WTC11 (cell line): ENCODE measurements around the gene AVPR2. TPM values are rescaled to one million over a fixed set of nuclear protein-coding genes. Genes with fewer than 3 reads are reported as not detected.

Experiments
- AFF4 ChIP-seq: sonication (generic); formaldehyde crosslinking; IDR thresholded peaks from 2 replicates; pipeline ENCODE4 v1.8.1; 2023; ENCODE audit warnings: mild to moderate bottlenecking, missing genetic modification reagents, borderline replicate concordance
- AR ChIP-seq: fragments of 250-450 bp; sonication (Bioruptor Pico); IDR thresholded peaks from 2 replicates; pipeline ENCODE4 v1.9.0; 2021; ENCODE audit warnings: mild to moderate bottlenecking
- ARID4B ChIP-seq: sonication (generic); formaldehyde crosslinking; IDR thresholded peaks from 2 replicates; pipeline ENCODE4 v1.8.0; 2023; ENCODE audit warnings: missing genetic modification reagents, mild to moderate bottlenecking, borderline replicate concordance
- ATF1 ChIP-seq: sonication (generic); formaldehyde crosslinking; IDR thresholded peaks from 2 replicates; pipeline ENCODE4 v1.8.1; 2023; ENCODE audit warnings: mild to moderate bottlenecking, moderate library complexity, missing genetic modification reagents
- ATF2 ChIP-seq: sonication (generic); formaldehyde crosslinking; IDR thresholded peaks from 2 replicates; pipeline ENCODE4 v1.8.1; 2022; ENCODE audit warnings: low read depth, missing genetic modification reagents, borderline replicate concordance
- CREB1 ChIP-seq: sonication (generic); formaldehyde crosslinking; IDR thresholded peaks from 2 replicates; pipeline ENCODE4 v1.8.0; 2023; ENCODE audit warnings: mild to moderate bottlenecking, missing genetic modification reagents
- E2F4 ChIP-seq: sonication (generic); formaldehyde crosslinking; IDR thresholded peaks from 2 replicates; pipeline ENCODE4 v1.8.1; 2022; ENCODE audit warnings: low read depth, mild to moderate bottlenecking, moderate library complexity, missing genetic modification reagents, borderline replicate concordance
- ELF4 ChIP-seq: sonication (generic); formaldehyde crosslinking; IDR thresholded peaks from 2 replicates; pipeline ENCODE4 v1.8.1; 2022; ENCODE audit warnings: low read depth, mild to moderate bottlenecking, moderate library complexity, missing genetic modification reagents
- ESRRA ChIP-seq: sonication (generic); formaldehyde crosslinking; IDR thresholded peaks from 2 replicates; pipeline ENCODE4 v1.8.1; 2022; ENCODE audit warnings: mild to moderate bottlenecking, missing genetic modification reagents, borderline replicate concordance
- FOXK1 ChIP-seq: sonication (generic); formaldehyde crosslinking; IDR thresholded peaks from 2 replicates; pipeline ENCODE4 v1.8.0; 2022; ENCODE audit warnings: mild to moderate bottlenecking, moderate library complexity, missing genetic modification reagents
- FOXP1 ChIP-seq: sonication (generic); formaldehyde crosslinking; IDR thresholded peaks from 2 replicates; pipeline ENCODE4 v1.8.0; 2022; ENCODE audit warnings: missing genetic modification reagents, mild to moderate bottlenecking, moderate library complexity, borderline replicate concordance
- IRF1 ChIP-seq: sonication (generic); formaldehyde crosslinking; IDR thresholded peaks from 2 replicates; pipeline ENCODE4 v1.8.0; 2023; ENCODE audit warnings: missing genetic modification reagents
- JAZF1 ChIP-seq: fragments of 250-450 bp; sonication (Bioruptor Pico); IDR thresholded peaks from 2 replicates; pipeline ENCODE4 v1.9.0; 2021; ENCODE audit warnings: moderate library complexity, mild to moderate bottlenecking, inconsistent platforms
- MLX ChIP-seq: sonication (generic); formaldehyde crosslinking; IDR thresholded peaks from 2 replicates; pipeline ENCODE4 v1.8.1; 2023; ENCODE audit warnings: mild to moderate bottlenecking, missing genetic modification reagents, moderate library complexity
- MYBL2 ChIP-seq: sonication (generic); formaldehyde crosslinking; IDR thresholded peaks from 2 replicates; pipeline ENCODE4 v1.8.1; 2023; ENCODE audit warnings: mild to moderate bottlenecking, moderate library complexity, missing genetic modification reagents
- NFYB ChIP-seq: sonication (generic); formaldehyde crosslinking; conservative IDR thresholded peaks from 2 replicates; pipeline ENCODE4 v1.8.0; 2022; ENCODE audit warnings: low read depth, missing genetic modification reagents
- NR2C2 ChIP-seq: sonication (generic); formaldehyde crosslinking; IDR thresholded peaks from 2 replicates; pipeline ENCODE4 v1.8.0; 2022; ENCODE audit warnings: mild to moderate bottlenecking, missing genetic modification reagents
- OVOL2 ChIP-seq: fragments of 250-450 bp; sonication (Bioruptor Pico); IDR thresholded peaks from 2 replicates; pipeline ENCODE4 v1.9.0; 2021; ENCODE audit warnings: mild to moderate bottlenecking, borderline replicate concordance
- PRRX2 ChIP-seq: fragments of 250-450 bp; sonication (Bioruptor Pico); IDR thresholded peaks from 2 replicates; pipeline ENCODE4 v1.8.0; 2021; ENCODE audit warnings: mild to moderate bottlenecking
- SMAD3 ChIP-seq: sonication (generic); formaldehyde crosslinking; IDR thresholded peaks from 2 replicates; pipeline ENCODE4 v1.8.0; 2022; ENCODE audit warnings: missing genetic modification reagents, mild to moderate bottlenecking, borderline replicate concordance
- TCF7 ChIP-seq: sonication (generic); formaldehyde crosslinking; IDR thresholded peaks from 2 replicates; pipeline ENCODE4 v1.8.0; 2022; ENCODE audit warnings: mild to moderate bottlenecking, low read depth, missing genetic modification reagents, moderate library complexity
- TEAD1 ChIP-seq: sonication (generic); formaldehyde crosslinking; IDR thresholded peaks from 2 replicates; pipeline ENCODE4 v1.8.0; 2022; ENCODE audit warnings: mild to moderate bottlenecking, missing genetic modification reagents
- ZBTB21 ChIP-seq: sonication (generic); formaldehyde crosslinking; IDR thresholded peaks from 2 replicates; pipeline ENCODE4 v1.8.1; 2023; ENCODE audit warnings: mild to moderate bottlenecking, missing genetic modification reagents, borderline replicate concordance
- ZNF232 ChIP-seq: sonication (generic); formaldehyde crosslinking; IDR thresholded peaks from 2 replicates; pipeline ENCODE4 v1.8.0; 2022; ENCODE audit warnings: mild to moderate bottlenecking, missing genetic modification reagents
- total RNA-seq: library from RNA; stranded (reverse); gene quantifications from 3 replicates; pipeline ENCODE4 v1.2.3, GENCODE V29; 2021

AVPR2 gene
- total RNA-seq, 1 experiment from 2014 or later = 0.11 TPM

- TF ChIP-seq ESRRA = peak; percentile 99
- TF ChIP-seq ELF4 = peak; percentile 99
- peak; percentile 100 for TF ChIP-seq ZNF232 (CRISPR knock-in tag)
- TF ChIP-seq FOXP1 (CRISPR knock-in tag) = peak; percentile 100
- TF ChIP-seq TEAD1 (CRISPR knock-in tag) = peak; percentile 100
- TF ChIP-seq E2F4 = peak; percentile 98
- no peak for TF ChIP-seq OVOL2 (CRISPR knock-in tag)
- no peak for TF ChIP-seq AR
- TF ChIP-seq TCF7 (CRISPR knock-in tag) = peak; percentile 98
- peak; percentile 98 for TF ChIP-seq ATF1 (CRISPR knock-in tag)
- peak; percentile 99 for TF ChIP-seq FOXK1
- no peak for TF ChIP-seq PRRX2 (CRISPR knock-in tag)
- peak; percentile 72 for TF ChIP-seq NFYB
- peak; percentile 79; the same call in 1 of the 2 replicates for TF ChIP-seq AFF4 (CRISPR knock-in tag)
- peak; percentile 100 for TF ChIP-seq ARID4B
- TF ChIP-seq NR2C2 (CRISPR knock-in tag) = peak; percentile 84
- TF ChIP-seq SMAD3 (CRISPR knock-in tag) = peak; percentile 100
- peak; percentile 95 for TF ChIP-seq ATF2 (CRISPR knock-in tag)
- peak; percentile 97 for TF ChIP-seq CREB1 (CRISPR knock-in tag)
- TF ChIP-seq JAZF1 (CRISPR knock-in tag) = no peak
- peak; percentile 98 for TF ChIP-seq IRF1 (CRISPR knock-in tag)
- peak; percentile 99 for TF ChIP-seq MYBL2
- TF ChIP-seq ZBTB21 (CRISPR knock-in tag) = peak; percentile 90
- peak; percentile 97 for TF ChIP-seq MLX (CRISPR knock-in tag)
Measured at GRCh38 chrX:153875391-153876111, 28.9 kb upstream of the AVPR2 start (continued).
